GM03348 (cell line): ENCODE results near the gene DHX40.
"Not testable (repeated sequence)": the region's sequence is repeated elsewhere in the genome, so short reads cannot be mapped to it uniquely, and the experiment has no call there.

Source experiments
- DNase-seq: peaks from one replicate; pipeline ENCODE4 v3.0.0; 2012; ENCODE audit warnings: low spot score

DHX40 gene

GRCh38 chr17:59558953-59559352 is 6.5 kb upstream of the DHX40 start:
- peak; percentile 22 for DNase-seq

DNA sequence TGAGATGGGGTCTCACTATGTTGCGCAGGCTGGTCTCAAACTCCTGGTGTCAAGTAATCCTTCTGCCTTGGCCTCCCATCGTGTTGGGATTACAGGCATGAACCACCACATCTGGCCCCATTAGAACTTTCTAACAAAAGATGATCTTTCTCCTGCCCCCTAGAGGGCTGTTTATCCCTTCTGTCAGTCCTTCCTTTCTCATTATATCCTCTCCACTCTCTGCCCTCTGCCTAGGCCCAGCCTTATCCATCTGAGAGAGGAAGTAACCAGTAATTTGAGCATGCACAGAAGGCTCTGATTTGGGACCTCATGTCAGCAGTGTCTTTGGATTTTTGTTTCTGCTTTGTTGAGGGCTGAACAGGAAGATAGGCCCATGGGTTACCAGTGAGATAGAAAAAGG is 4.4 kb upstream of the DHX40 start:
- peak; percentile 21 for DNase-seq

DNA sequence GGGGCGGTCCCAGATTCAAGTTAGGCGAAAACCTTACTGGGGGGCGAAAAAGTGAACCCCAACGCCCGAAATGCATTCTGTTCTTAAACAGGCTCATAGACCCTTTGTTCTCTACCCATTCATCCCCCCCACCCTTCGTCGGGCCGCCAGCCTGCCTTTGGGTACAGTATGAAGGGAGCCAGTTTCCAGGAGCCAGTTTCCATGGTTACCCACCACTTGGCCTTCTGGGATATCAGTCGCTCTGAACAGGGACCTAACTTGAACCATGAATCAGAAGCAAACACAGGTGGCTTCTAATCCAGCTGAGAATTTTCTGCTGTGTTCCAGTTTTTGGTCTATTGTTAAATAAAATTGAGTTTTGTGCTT is 532 bp downstream of the DHX40 start:
- DNase-seq: peak; percentile 72

DNA sequence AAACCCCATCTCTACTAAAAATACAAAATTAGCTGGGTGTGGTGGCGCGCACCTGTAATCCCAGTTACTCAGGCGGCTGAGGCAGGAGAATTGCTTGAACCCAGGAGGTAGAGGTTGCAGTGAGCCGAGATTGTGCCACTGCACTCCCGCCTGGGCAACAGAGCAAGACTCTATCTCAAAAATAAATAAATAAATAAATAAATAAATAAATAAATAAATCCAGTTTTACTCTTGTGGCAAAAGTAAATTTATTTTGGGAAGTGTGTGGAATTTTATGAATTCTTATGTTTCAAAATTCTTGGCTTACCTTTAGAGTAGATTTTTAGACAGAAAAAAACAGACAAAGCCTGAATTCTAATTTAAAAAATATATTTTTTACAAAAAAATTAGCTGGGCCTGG is 3.7 kb downstream of the DHX40 start:
- DNase-seq: not testable (repeated sequence)

DNA sequence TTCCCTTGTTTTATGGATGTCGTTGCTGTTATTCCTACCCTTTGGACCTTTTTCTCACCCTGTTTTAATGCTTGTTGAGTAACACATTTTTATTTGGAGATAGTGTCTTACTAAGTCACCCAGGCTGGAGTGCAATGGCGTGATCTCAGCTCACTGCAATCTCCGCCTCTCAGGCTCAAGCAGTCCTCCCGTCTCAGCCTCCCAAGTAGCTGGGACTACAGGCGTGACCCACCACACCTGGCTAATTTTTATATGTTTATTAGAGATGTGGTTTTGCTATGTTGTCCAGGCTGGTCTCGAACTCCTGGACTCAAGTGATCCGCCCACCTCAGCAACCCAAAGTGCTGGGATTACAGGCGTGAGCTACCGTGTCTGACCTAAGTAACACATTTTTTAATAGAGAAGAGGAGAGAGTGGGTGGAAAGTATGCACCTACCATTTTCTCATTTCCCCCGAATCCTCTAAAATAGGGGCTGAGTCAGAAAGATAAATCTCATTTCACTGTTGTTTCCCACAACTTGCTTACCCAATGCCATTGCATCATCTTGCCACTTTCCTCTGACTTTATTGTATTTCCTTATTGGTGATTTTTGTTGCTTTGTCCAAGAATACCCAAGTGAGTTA is 7.0 kb downstream of the DHX40 start:
- DNase-seq: peak; percentile 36

- DNase-seq: not testable (repeated sequence)
Measured at GRCh38 chr17:59584168-59584567, 18.8 kb downstream of the DHX40 start.

DNA sequence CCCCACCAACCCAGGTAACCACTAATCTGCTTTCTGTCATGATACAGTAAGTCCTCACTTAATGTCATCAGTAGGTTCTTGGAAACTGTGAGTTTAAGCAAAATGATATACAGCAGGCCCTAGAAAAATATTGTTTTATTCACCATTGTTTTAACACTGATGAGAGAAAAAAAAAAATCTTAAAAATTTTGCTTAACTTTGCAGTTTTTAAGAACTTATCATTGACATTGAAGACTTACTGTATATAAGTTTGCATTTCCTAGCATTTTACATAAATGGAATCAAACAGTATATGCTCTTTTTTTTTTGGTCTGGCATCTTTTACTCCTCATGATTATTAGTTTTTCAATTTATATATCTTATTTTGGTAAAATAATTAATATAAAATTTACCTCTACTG is 34.8 kb downstream of the DHX40 start:
- DNase-seq: no peak

GRCh38 chr17:59601130-59601529 is 35.7 kb downstream of the DHX40 start:
- no peak for DNase-seq

DNA sequence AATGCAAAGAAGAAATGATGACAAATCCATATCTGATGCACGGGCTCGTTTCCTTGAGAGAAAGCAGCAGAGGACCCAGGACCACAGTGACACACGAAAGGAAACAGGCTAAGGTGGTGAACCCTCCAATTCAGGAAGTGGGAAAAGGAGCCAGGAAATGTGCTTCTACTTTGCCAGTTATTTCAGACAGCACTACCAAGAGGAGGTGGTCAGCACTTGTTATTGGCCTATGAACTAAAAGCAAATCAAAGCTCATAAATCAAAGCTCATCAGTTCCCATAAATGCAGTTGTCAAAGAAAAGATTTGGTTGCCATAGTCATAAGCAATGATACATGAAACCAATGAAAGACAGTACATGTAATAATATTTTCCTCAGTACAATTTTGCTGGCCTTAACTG is 41.7 kb downstream of the DHX40 start:
- DNase-seq: no peak

DNA sequence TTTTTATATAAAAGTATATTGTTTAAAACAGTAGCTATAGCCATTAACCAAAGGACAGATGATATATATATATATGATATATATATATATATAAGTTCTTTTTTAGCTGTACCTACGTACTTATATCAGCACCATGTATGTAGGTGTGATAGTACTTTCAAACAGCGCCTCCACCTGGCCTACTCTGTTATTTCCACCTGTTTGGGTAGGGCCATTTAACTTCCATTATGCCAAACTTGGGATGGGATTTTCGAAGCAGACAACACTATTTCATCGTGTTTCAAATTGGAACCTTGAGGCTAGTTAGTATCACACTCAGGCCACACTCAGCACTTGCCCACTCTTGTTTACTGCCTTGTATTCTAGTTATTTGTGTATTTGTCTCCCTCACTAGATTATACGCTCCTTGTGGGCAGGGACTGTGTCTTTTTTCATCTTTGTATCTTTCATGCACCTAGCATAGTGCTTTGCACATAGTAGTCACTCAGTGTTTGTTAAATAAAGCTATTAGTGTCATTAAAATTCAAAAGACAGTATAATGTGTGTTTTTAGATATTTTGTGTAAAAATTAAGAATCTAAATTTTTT is 42.5 kb downstream of the DHX40 start:
- no peak for DNase-seq

GRCh38 chr17:59611503-59611902 is 46.1 kb downstream of the DHX40 start:
- no peak for DNase-seq

GRCh38 chr17:59616253-59616920 is 51.0 kb downstream of the DHX40 start:
- no peak for DNase-seq

DNA sequence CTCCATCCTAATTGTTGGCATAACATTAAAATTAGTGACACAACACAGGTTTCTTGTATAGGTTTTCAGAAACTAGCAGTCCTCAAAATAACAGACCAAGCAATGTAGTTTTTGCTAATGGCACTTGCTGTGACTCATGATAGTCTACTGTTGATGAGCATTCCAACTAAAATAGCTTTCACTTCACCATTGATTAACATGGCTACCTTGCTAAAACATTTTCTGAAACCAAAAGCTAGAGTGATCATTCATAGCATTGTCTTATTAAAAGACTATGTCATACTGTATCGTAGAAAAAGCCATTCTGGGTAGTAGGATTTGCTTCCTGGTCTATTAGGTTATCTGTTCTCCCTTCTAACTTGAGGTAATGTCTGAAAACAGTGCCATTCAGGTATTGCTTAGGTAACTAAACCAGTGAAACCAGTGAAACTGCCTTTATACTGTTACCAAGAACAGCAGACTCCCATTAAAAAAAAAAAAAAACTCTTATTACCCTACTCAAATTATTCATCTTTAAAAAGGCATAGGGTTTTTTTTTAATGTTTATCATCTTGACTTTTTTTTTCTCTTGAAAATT is 51.8 kb downstream of the DHX40 start:
- no peak for DNase-seq

DNA sequence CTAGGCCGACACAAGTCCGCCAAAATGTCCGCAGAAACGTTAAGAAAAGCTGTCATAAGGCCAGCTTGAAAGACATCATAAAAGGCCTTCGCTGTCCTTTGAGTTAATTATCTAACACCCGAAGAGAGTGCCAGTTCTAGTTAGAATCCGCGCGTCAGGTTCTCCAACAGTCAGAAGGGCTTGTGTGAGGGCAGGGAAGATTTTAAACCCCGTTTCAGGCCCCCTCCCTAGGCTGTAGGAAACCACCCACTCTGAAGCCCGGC is 53.6 kb downstream of the DHX40 start:
- no peak for DNase-seq

DNA sequence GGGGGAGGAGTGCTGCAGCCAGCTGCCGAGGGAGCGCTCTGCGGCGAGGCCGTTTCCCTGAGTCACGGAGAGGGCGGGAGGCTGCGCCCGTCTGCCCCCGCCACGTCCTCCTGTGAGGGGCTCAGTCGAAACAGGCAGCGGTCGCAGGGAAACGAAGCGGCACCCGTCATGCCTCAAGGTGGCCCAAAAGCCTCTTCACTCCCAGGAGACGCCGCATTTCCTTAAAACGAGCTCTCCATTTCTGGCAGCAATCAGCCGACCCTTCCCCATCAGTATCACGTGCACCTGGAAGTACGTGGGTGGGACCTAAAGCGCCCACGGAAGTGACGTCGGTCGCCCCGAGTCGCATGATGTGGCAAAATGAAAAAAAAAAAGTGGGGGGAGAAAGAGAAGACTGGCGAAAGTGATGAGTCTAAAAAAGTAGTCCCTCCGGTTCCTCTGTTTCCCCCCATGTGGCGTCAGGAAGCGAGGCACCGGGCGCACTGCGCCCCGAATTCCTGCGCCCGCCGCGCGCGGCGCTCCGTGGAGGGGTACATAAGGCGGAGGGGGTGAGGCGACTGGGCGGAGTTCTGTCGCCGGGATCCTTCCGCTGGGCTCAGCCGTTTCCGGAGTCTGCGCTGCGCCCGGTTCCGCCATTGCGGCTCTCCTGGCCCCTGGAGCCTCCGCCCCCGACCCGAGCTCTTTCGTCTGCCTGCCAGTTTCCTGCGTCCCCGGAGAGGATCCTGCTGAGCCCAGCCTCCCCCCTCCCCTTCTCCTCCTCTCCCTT is 54.1 kb downstream of the DHX40 start, which contains the start of gene CLTC:
CLTC (plus strand) TSS at position 598 of the 766 bp plus-strand sequence. CDS start 237 bp downstream, outside the sequence.
- DNase-seq: peak; percentile 94

DNA sequence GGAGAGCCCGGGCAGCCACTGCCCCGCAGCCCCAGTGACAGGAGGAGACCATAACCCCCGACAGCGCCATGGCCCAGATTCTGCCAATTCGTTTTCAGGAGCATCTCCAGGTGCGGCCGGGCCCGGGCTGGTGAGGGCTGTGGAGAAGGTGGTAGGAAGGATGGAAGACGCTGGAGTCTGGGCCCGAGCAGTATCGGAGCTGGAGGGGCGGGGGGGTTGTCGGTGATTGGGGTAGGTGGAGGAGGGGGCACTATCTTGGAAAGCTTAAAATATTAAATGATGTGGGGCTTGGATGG is 54.6 kb downstream of the DHX40 start:
- DNase-seq: no peak

DNA sequence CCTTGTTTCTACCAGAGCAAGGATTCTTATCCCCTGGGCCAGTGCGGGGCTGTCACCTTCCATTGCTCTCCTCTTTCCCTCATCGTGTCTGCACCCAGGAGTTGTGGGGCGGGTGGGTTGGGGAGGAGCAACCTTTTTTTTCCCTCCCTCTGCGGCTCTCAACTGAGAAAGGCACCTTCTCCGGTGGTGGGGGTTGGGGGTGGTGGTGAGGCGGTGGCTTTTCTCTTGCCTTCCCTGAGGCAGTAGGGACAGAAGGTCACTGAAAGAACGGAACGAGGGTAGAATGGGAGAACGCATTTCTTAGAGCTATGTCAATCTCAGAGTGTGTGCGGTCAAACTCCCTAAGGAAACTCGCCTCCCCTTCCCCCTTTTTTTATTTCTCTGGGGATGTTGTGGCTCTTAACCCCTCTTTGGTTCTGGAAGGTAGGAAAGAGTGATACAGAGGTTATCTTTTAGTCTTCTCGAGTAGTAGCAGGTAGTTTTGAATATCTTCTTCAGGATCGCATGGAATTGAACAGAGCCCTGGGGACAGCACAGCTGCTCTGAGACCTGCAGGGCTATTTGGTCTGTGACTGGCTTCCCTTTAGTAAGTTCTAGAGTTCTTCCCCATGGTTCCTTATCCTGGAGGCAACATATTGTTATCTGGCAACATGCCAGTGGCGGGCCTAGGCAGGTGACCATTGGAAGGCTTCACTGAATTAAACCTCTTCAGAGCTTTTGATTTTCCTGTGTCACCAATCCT is 55.3 kb downstream of the DHX40 start:
- peak; percentile 61 for DNase-seq

DNA sequence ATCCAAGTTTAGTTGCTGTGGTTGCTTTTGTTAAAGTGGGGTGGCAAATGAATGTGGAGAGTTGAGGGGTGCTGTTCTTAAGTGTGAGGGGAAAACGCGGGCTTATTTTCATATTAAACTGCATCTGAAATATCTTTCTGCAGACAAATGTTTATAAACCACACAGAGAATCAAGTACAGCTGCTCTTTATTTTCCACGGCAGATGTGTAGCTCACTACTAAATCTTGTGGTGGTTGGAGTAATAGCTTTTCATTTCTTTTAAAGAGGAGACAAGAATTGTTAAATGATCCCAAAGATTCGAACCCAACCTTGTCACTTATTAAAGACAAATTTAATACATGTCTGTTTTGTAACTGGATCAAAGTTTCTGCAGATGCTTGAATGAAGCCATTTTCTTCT is 56.4 kb downstream of the DHX40 start:
- no peak for DNase-seq

GRCh38 chr17:59623151-59623550 is 57.7 kb downstream of the DHX40 start:
- no peak for DNase-seq

- DNase-seq: no peak
Measured at GRCh38 chr17:59626756-59627155, 61.3 kb downstream of the DHX40 start.

GRCh38 chr17:59627274-59627673 is 61.9 kb downstream of the DHX40 start:
- no peak for DNase-seq

DNA sequence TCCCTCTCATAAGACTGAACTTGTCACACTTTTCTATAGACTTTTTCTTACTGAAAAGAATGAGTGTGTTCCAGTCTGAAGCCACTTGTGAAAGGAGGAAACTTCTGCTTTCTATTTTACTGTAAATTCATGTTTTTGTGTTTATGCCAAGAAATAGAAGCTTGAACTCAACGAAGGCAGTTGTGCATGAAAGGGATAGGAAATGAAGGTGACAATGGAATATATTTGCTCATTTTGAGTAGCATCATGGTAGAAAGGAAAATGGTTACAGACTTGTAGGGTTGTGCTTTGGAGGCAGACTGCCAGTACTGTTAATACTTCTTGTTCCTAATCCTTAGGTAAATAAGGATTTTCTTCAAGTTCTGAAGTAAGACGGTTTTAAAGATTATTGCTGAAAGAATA is 62.4 kb downstream of the DHX40 start:
- DNase-seq: no peak
